Stimulated activated CD4-positive, alpha-beta T cell treated with anti-CD3 and anti-CD28 coated beads, Interleukin-15, amount 100 ng/mL, for 1 hour (primary cell): Measurements from ENCODE around the gene NID2.

ENCODE experiments used
- DNase-seq, 2 donors: peaks; one replicate each; pipeline ENCODE4 v3.0.0-alpha.2; 2020; ENCODE audit warnings: low read depth in 1 of 2, low spot score in 1 of 2

The NID2 gene

DNA sequence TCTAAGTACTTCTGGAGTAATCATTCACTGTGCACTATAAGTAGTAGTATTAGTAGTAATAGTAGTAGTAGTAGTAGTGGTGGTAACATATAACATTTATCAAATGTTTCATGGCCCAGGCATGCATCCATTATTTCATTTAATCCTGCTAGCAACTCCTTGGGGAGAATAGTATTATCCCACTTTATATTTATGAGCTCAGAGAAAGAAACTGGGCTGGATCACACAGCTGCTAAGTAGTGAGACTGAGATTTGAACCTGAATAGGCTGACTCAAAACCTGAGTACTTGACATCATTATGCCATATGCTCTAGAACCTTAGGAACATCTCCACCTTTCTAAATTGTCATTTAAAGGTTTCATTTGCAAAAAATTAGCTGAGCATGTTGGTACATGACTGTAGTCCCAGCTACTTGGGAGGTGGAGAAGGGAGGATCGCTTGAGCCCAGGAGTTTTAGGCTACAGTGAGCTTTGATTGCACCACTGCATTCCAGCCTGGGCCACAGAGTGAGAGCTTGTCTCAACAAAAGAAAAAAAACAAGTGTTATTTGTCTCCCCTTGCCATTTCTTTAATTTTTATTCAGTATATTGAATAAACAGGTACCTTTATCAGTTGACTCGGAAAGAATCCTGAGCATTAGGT is 11.4 kb upstream of the NID2 start:
- DNase-seq, result no peak

DNA sequence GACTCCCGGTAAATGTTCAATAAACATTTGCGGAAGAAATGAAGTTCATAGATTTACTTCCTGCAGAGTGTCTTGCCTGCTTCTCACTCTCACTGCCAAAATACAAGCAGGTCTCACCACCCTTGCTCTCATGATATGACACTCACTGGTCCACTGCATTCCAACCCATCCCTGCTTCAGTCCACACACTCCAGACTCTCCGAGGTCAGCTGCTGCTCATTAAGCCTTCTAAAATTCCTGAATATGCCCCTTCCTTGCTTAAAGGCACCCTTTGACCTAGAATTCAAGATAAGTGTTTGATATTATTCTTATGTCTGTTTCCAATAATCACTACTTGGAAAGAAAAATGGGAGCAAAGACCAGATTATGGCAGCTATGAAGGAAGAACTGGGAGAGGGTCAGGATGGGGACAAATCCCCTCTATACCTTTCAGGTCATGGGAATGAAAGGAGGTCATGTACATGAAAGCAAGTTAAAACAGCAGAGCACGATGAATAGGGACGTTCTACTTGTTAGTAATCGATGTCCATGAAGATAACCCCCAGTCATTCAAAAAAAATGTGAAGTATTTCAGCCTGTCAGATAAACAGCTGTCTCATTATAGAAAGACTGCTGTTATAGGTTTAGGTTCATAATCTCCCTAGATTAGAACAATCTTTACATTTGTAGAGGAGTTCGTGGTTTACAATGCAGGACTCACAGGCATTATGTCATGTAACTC is 10.5 kb upstream of the NID2 start:
- no peak for DNase-seq

- no peak for DNase-seq
These were observed 9.9 kb upstream of the NID2 start for GRCh38 chr14:52078721-52079120.

DNA sequence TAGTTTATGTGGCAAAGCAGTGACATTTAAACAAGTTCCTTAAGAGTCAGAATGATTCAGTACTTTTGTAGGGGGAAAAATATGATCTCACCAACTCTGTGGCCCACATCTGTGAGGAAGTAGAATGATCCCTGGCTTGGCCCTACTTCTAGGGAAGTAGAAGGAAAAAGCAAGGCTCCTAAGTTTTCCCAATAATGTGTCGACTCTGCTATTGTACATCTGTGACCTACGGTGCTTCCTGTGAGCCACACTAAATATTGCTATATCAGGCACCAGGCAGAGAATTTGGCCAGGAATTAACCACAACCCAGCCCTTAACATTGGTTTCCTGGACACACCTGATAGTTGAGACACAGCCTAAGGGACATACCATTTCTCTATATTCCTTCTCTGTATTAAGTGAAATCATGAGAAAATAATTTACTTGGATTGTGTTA is 9.3 kb upstream of the NID2 start:
- no peak for DNase-seq

DNA sequence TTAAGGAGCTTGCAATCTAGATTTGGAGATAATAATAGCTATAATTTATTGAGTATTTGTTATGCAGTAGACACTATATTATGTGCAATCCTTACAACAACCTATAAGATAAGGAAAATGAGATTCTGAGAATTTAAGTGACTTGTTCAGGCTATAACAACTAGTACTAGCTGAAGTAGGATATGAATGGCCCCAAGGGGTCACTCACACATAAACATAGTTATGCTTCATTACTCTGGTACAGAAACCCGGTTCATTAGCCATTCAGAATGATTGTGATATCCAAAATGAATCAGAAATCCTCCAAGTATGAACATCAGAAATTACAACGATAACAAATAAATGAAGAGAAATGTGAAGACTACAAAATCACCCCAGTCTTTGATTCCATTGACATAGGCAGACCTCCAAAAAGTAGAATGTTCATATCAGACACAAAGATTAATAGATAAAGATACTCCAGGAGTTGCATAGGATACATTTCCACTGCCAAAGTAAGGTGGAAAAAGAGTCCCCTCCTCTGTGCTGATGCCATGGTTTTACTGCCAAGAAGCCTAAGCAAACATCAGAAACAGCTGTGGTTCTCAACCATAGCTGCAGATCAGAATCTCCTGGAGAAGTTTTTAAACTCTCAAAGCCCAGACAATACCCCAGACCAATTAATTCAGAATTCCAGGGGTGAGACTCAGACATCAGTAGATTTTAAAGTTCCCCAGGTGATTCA is 8.6 kb upstream of the NID2 start:
- no peak for DNase-seq

DNA sequence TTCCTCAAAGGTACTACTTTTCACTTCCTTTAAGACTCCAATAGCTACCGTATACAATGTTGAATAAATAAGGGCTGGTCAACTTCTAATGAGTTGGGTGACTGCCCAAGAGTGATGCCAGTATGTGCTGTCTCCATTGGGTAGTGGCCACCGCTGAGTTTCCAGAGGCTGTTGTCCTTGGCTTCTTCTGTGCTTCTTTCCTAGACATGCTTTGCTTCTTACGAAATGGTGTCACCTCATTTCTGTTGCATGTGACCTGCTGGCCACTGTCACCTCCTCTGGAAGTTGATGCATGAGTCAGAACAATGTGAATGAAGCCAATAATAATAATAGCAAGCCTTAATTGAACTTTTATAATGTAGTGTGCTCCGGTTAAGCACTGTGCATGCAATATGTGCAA is 7.5 kb upstream of the NID2 start:
- no peak for DNase-seq

DNA sequence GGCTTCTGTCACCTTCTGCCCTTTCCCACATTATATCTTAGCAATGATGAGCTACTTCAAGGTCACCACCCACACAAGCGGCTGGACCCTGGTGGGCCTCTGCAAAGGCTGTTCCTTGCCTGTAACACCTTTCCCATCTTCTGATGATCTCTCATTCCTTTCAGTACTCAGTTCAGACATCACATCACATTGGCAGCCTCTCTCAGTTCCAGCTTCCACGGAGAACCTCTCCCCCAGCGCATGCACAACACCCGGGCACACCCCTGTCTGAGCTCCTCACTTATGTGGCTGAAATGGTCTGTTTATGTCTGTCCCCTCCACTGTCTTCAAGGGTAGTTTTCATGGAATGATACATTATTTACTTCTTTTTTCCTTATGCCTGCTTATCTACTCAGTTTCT is 6.5 kb upstream of the NID2 start:
- DNase-seq, result no peak

- DNase-seq, result no peak
These were observed 4.4 kb upstream of the NID2 start for GRCh38 chr14:52073251-52073650.

- no peak for DNase-seq
These were observed 3.5 kb upstream of the NID2 start for GRCh38 chr14:52072266-52072780.

- DNase-seq, result no peak
These were observed 2.8 kb upstream of the NID2 start for GRCh38 chr14:52071675-52072074.

DNA sequence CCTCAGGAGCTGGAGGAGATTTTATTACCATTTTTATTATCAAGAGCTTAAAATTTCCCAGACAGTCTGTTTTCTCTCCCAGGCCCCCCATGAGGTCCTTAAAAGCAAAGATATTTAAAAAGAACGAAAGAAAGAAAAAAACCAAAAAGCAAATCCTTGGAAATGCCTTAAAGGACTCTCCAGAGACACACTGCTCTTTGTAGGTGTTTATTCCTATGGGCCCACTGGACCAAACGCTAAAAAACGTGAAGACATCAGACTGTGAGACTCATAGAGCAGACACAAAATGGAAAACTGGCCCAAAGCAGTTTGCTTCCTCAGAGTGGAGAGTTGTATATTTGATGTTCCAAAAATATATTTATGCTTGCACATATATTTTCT is 1.2 kb upstream of the NID2 start:
- DNase-seq, result no peak

- DNase-seq, result no peak
These were observed 620 bp upstream of the NID2 start for GRCh38 chr14:52069307-52070050.

DNA sequence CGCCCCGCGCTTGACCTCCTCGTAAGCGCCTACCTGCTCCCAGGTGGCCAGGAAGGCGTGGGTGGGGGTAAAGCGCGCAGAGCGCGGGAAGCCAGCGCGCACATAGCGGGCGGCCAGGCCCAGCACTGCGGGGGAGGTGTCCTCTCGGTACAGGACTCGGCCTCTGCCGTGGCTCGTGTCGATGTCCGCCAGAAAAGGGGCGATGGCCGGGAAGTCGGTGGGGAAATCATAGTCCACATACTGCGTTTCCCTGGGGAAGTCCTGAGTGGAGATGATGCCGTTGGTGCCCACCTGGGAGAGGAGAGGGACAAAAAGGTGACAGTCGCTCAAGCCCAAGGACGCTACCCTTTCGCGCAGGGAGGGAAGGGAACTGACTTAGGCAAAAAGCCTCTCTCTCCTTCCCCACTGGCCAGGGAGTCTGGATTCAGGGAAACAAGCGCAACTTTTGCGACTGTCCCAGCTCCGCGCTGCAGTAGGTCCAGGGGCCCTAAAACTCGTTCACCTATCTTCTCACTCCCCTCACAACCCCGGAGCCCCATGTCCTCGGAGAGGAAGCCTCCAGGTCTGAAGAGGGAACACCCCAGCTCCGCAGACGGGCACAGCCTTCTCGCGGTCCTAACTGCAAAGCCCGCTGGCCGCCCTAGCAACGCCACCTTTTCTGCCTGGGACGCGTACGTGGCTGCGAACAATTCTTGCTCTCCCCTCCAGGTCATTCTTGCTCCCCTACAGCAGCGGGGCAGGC is 815 bp downstream of the NID2 start:
- DNase-seq, result no peak

GRCh38 chr14:52064174-52064573 is 4.7 kb downstream of the NID2 start:
- DNase-seq, result no peak

GRCh38 chr14:52063052-52063462 is 5.8 kb downstream of the NID2 start:
- no peak for DNase-seq

- DNase-seq, result no peak
These were observed 7.0 kb downstream of the NID2 start for GRCh38 chr14:52061890-52062289.

DNA sequence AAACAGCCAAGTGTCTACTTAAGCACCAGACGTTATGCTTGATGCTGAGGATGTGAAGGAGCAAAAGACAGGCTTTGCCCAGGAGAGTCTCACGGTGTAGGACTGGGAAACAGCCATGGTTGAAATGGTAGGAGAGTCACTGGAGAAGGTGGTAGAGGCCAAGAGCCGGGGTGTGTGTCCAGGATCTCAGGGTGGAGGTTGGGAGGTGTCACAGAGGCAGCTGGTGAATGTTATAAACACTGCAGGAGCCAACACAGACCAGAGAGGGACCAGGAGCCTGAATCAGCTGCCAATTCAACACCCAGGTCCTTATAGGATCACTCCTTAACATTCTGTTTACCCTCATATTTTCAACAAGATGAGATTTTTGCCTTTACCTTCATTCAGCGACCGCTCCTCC is 7.5 kb downstream of the NID2 start:
- DNase-seq, result no peak

DNA sequence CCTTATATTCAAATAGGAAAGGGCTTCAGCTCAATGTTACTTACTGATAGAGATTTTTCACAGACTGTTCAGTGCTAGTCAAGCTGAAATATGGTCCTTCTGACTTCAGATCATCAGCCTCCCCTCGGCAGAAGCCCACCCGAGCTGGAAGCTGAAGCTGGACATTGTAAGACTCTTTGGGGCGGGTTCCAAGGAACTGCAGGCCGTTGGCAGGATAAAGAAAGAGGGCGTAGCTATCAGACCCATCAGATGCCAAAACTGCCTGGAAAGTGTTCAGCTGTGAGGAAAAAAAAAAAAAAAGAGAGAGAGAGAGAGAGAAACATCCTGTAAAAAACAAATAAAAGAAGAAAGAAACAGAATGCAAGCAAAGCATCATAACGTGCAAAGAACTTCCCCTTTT is 8.8 kb downstream of the NID2 start:
- DNase-seq, result no peak

DNA sequence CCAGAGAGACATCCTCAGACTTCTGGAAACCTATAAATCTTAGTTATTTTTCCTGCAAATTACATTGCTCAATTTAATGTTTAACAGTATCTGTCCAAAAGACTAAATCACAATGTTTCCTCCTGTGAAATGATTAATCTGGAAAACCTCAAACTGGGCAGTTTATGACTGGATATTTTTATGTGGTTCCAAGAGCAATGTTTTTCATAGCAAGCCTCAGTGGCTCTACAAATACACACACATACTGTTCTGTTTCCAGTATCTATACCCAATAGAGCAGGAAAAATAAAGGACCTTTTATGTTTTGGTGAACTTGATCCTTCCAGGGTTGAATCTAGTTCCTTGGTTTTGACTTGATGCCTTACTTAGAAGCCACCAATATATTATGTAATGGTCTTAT is 9.2 kb downstream of the NID2 start:
- no peak for DNase-seq

DNA sequence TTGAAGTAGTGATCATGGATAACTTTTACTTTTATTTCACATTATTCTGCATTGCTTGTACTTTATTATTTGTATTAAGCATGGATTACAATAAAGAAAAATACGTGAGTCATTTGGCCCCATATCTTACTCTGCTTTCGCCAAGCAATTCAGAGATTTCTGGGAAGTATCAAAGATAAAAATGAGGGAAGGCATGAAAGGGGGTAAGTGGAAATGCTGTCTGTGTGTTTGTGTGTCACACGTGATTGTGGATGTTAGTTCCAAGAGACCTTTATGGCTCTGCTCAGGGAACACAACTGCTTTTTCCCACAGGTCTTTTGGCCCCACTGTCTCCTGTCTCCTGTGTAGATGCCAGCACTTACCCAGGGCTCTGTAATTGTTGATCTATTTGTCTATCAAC is 10.5 kb downstream of the NID2 start:
- no peak for DNase-seq

- no peak for DNase-seq
These were observed 13.7 kb downstream of the NID2 start for GRCh38 chr14:52055167-52055566.
